MG63 (cell line): ENCODE data around the gene PLCL1. TPM values are rescaled to one million over a fixed set of nuclear protein-coding genes. Genes with fewer than 3 reads are reported as not detected.

Experiments used
- DNase-seq: peaks from one replicate; pipeline ENCODE4 v3.0.0-alpha.2; 2020
- H3K27me3 ChIP-seq: fragments of 250-450 bp; sonication (Bioruptor Pico); 2 replicates; pipeline ENCODE4 v1.5.1; 2020; ENCODE audit warnings: mild to moderate bottlenecking, moderate library complexity
- H3K36me3 ChIP-seq: fragments of 250-450 bp; sonication (Bioruptor Pico); 2 replicates; pipeline ENCODE4 v1.5.1; 2020; ENCODE audit warnings: mild to moderate bottlenecking, moderate library complexity
- H3K4me3 ChIP-seq: fragments of 250-450 bp; sonication (Bioruptor Pico); 2 replicates; pipeline ENCODE4 v1.5.1; 2020; ENCODE audit warnings: mild to moderate bottlenecking, moderate library complexity
- H3K9me3 ChIP-seq: fragments of 250-450 bp; sonication (Bioruptor Pico); 2 replicates; pipeline ENCODE4 v1.5.1; 2020; ENCODE audit warnings: mild to moderate bottlenecking, moderate library complexity
- total RNA-seq: library from RNA; depleted of rRNA; stranded (reverse); fragments of >200 nt; shearing (Covaris generic); gene quantifications from 2 replicates; pipeline ENCODE4 v1.2.3, GENCODE V29; 2014; ENCODE audit warnings: low replicate concordance

Gene PLCL1
- total RNA-seq, 1 experiment from 2014 or later: not detected

GRCh38 chr2:198056836-198057235, 252.4 kb downstream of the PLCL1 start:
- Histone ChIP-seq H3K36me3 (no peaks in the 10 kb centered on the region), H3K4me3 (no peak overlapping the region), H3K9me3 (no peaks in the 10 kb centered on the region), H3K27me3 (no peaks in the 10 kb centered on the region)
- no peak for DNase-seq

- no peak for DNase-seq
Measured at GRCh38 chr2:198059800-198060199, 255.4 kb downstream of the PLCL1 start.

DNA sequence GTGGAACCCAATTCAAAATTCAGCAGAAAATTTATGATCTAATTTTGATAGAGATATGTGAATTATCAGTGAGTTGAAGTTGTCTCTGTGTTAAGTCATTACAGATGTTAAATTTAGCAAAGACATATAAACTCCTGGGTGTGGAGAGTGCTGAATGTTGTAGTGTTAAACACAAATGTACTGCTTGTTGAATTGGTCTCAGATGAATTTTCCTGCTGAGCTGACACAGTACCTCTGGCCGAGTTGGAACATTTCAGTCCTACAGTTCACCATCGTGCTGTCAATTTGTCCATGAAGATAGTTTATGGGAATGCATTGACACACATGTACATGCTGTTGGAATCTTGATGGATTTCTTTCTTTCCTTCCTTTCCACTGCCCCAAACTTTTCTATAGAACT, 255.9 kb downstream of the PLCL1 start:
- DNase-seq: no peak
- no peaks in the 10 kb centered on the region for H3K36me3 ChIP-seq
- no peaks in the 10 kb centered on the region for H3K9me3 ChIP-seq
- H3K27me3 ChIP-seq: peaks cover 10% of the 10 kb centered on the region
- no peak overlapping the region for H3K4me3 ChIP-seq

More at GRCh38 chr2:198059800-198060199, 255.4 kb downstream of the PLCL1 start:
- Histone ChIP-seq H3K4me3 (no peak overlapping the region), H3K36me3 (no peaks in the 10 kb centered on the region), H3K27me3 (peaks cover 6% of the 10 kb centered on the region), H3K9me3 (no peaks in the 10 kb centered on the region)

DNA sequence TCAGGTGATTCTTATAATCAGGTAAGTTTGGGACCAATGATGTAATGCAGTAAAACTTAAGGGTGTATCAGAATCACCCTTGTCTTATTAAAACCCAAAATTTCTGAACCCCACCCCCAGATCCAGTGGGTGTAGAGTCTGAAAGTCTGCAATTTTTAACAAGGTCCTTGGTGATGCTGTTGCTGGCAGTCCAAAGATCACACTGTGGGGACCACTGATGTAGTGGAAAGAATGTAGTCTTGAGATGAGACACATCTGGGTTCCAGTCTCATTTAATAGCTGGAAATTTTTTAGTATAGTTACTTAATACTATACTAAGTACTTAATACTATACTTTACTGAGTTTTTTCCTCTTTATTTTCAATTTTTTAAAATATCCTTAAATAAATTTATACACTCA, 258.4 kb downstream of the PLCL1 start:
- Histone ChIP-seq H3K36me3 (no peaks in the 10 kb centered on the region), H3K27me3 (peaks cover 10% of the 10 kb centered on the region), H3K9me3 (no peaks in the 10 kb centered on the region), H3K4me3 (no peak overlapping the region)
- no peak for DNase-seq

DNA sequence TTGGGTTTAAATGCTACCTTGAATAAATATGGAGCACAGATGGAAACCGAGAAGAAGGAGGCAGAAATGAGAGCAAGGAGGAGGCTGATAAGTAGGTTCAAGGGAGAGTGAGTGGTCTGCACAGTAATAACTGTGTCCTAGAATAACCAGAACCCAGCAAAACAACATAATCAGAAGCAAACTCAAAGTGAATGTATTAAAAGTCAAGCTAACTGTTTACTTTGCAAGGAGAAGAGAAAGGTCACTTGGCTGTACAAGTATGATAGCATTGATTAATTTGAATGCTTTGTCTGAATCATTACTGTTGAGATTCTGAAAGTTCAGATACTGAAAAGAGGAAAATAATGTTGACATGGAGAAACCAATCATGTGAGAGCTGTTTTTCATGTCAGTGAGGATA, 258.8 kb downstream of the PLCL1 start:
- Histone ChIP-seq H3K4me3 (no peak overlapping the region), H3K36me3 (no peaks in the 10 kb centered on the region), H3K9me3 (no peaks in the 10 kb centered on the region)

GRCh38 chr2:198065322-198065721, 260.9 kb downstream of the PLCL1 start:
- Histone ChIP-seq H3K4me3 (no peak overlapping the region), H3K9me3 (no peaks in the 10 kb centered on the region), H3K36me3 (no peaks in the 10 kb centered on the region), H3K27me3 (peaks cover 10% of the 10 kb centered on the region)
- no peak for DNase-seq

More for the DNA sequence above, 258.8 kb downstream of the PLCL1 start:
- peaks cover 10% of the 10 kb centered on the region for H3K27me3 ChIP-seq
- DNase-seq: no peak

DNA sequence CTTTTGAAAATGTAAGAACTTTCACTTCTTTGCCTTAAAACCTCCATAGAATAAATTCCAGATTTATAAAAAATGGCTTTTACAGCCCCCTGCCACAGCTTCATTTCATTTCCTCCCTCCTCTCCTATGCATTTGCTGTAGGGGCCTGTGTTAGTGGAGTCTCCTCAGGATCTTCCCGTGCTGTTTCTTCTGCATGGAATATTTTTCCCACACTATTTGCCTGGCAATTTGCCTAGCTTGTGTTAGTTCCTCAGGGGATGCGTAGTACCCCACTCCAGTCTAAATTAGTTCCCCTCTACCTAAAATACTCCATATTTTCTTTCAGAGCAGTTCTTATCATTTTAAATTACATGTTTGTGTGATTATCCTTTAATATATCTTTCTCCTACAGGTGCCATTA, 262.2 kb downstream of the PLCL1 start:
- DNase-seq: no peak
- H3K4me3 ChIP-seq: no peak overlapping the region
- no peaks in the 10 kb centered on the region for H3K36me3 ChIP-seq
- H3K27me3 ChIP-seq: peaks cover 12% of the 10 kb centered on the region
- H3K9me3 ChIP-seq: no peaks in the 10 kb centered on the region

GRCh38 chr2:198072655-198073054, 268.3 kb downstream of the PLCL1 start:
- H3K27me3 ChIP-seq: 0 out of 2 replicates have a peak, but pooled peaks cover 2% of the 10 kb centered on the region
- no peak for DNase-seq

GRCh38 chr2:198073253-198073652, 268.9 kb downstream of the PLCL1 start:
- H3K4me3 ChIP-seq: no peak overlapping the region
- H3K27me3 ChIP-seq: 0 out of 2 replicates have a peak, but pooled peaks cover 4% of the 10 kb centered on the region
- no peaks in the 10 kb centered on the region for H3K36me3 ChIP-seq
- H3K9me3 ChIP-seq: no peaks in the 10 kb centered on the region
- DNase-seq: no peak

More at GRCh38 chr2:198072655-198073054, 268.3 kb downstream of the PLCL1 start:
- Histone ChIP-seq H3K4me3 (no peak overlapping the region), H3K36me3 (no peaks in the 10 kb centered on the region), H3K9me3 (no peaks in the 10 kb centered on the region)

- H3K36me3 ChIP-seq: no peaks in the 10 kb centered on the region
- no peak overlapping the region for H3K4me3 ChIP-seq
- H3K27me3 ChIP-seq: 0 out of 2 replicates have a peak, but pooled peaks cover 2% of the 10 kb centered on the region
- no peak for DNase-seq
- no peaks in the 10 kb centered on the region for H3K9me3 ChIP-seq
Measured at GRCh38 chr2:198077477-198077876, 273.1 kb downstream of the PLCL1 start.

DNA sequence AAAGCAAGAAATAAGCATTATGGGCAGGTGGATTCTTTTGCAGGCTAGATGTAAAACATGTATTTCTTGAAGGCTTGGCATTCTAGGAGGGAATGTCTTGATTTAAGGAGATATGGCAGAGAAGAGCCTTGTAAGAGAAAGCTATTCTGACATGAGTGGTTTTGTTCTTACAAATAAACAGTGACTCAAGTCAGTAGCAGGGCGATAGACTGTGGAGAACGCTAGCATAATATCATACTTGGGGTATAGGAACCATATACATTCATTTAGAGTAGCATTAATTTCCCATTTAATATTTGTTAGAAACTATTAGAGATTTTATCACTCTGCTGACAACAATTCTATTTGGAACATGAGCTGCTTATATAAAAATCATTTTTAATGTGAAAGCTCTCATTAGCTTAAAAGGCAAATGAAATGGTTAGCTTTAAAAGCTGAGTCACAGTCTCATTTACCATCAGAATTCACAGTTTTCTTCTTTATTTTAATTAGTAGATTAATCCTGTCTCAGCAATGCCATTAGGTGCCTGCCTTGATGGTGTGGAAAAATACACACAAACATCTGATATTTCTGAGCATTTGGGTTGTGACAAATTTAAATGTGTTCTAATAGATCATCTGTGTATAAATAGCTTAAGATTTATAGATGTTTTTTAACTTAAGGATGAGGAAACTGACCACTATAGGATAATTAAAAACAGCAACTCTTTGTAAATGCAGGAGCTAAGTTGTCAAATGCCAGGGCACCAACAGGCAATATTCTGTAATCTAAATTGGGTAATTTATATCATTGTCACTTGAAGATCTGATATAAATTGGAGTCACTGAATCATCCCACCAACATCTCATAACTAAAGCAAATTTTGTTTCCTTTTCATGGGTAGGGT, 276.7 kb downstream of the PLCL1 start:
- Histone ChIP-seq H3K4me3 (no peak overlapping the region), H3K9me3 (no peaks in the 10 kb centered on the region), H3K36me3 (no peaks in the 10 kb centered on the region), H3K27me3 (0 out of 2 replicates have a peak, but pooled peaks cover 2% of the 10 kb centered on the region)
- no peak for DNase-seq

- H3K9me3 ChIP-seq: no peaks in the 10 kb centered on the region
- DNase-seq: no peak
- no peak overlapping the region for H3K4me3 ChIP-seq
- H3K27me3 ChIP-seq: no peaks in the 10 kb centered on the region
- no peaks in the 10 kb centered on the region for H3K36me3 ChIP-seq
Measured at GRCh38 chr2:198084156-198084555, 279.8 kb downstream of the PLCL1 start.

DNA sequence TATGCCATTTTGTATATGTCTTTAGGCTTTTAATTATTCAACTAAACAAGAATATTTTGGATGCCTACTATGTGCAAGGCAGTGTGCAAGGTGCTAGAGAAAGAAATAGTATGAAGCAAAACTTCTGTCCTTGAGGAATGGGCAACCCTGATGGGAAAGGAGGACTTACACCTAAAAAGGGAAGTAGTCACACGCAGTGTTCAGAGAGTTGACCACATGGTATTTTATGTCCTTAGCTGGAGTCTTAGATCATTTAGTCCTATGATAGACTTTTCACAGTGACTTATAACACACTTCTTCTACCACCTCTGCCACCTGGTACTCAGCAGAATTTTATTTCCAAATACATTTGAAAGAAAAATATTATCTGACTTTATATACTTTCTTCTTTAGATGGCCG, 291.6 kb downstream of the PLCL1 start:
- no peaks in the 10 kb centered on the region for H3K36me3 ChIP-seq
- H3K27me3 ChIP-seq: peaks cover 2% of the 10 kb centered on the region; the same call in 1 of the 2 replicates
- no peak overlapping the region for H3K4me3 ChIP-seq
- no peaks in the 10 kb centered on the region for H3K9me3 ChIP-seq
- DNase-seq: no peak

GRCh38 chr2:198096965-198097364, 292.6 kb downstream of the PLCL1 start:
- Histone ChIP-seq H3K4me3 (no peak overlapping the region), H3K36me3 (no peaks in the 10 kb centered on the region), H3K27me3 (peaks cover 2% of the 10 kb centered on the region; the same call in 1 of the 2 replicates), H3K9me3 (no peaks in the 10 kb centered on the region)
- DNase-seq: no peak

- H3K9me3 ChIP-seq: no peaks in the 10 kb centered on the region
- no peaks in the 10 kb centered on the region for H3K36me3 ChIP-seq
- no peak for DNase-seq
- H3K4me3 ChIP-seq: no peak overlapping the region
- H3K27me3 ChIP-seq: peaks cover 2% of the 10 kb centered on the region; the same call in 1 of the 2 replicates
Measured at GRCh38 chr2:198097630-198098029, 293.2 kb downstream of the PLCL1 start.

- Histone ChIP-seq H3K9me3 (no peaks in the 10 kb centered on the region), H3K27me3 (peaks cover 2% of the 10 kb centered on the region; the same call in 1 of the 2 replicates), H3K36me3 (no peaks in the 10 kb centered on the region), H3K4me3 (no peak overlapping the region)
- no peak for DNase-seq
Measured at GRCh38 chr2:198098386-198098785, 294.0 kb downstream of the PLCL1 start.

DNA sequence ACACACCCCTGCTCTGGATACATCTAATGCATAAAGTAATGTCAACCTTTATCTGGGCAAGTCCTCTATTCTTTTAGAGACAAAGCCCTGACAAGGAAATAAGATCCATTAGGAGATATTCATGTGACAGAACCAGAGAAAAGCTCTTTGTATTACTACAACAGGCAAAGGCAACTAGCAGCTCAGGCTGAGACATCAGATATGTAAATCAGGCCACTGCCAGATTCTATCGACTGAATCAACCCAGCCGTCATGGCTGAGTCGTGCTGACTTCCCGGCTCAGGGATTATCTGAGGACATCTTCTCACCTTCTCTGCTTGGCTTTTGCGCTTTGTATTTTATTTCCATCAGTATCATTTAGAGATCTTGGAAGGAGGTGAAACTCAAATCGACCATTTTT, 294.5 kb downstream of the PLCL1 start:
- Histone ChIP-seq H3K9me3 (no peaks in the 10 kb centered on the region), H3K4me3 (no peak overlapping the region), H3K36me3 (no peaks in the 10 kb centered on the region), H3K27me3 (peaks cover 2% of the 10 kb centered on the region; the same call in 1 of the 2 replicates)
- peak; percentile 17 for DNase-seq

DNA sequence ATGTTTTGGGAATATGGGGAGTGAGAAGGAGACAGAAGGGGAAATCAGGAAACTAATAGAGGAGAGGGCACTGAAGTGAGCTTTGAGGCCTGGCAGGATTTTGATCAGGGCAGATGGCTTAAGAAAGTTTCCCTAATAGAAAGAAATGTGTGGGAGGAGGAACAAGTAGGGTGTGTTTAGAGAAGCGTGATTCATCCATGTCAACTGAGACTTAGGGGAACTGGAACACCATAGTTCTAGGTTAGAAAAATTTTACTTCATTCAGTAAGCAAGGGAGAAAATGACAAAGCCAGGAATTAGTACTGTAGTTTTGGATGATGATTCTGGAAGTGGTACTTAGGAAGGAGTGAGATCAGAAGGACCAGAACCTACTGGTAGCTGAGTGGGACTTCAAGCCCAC, 296.0 kb downstream of the PLCL1 start:
- no peak for DNase-seq
- H3K27me3 ChIP-seq: peaks cover 2% of the 10 kb centered on the region; the same call in 1 of the 2 replicates
- no peak overlapping the region for H3K4me3 ChIP-seq
- no peaks in the 10 kb centered on the region for H3K36me3 ChIP-seq
- H3K9me3 ChIP-seq: no peaks in the 10 kb centered on the region
